Chondrocyte (in vitro differentiated cells): ENCODE results near the gene SMDT1. TPM values are rescaled to one million over a fixed set of nuclear protein-coding genes. Genes with fewer than 3 reads are reported as not detected.
A peak's percentile ranks its signal among the peaks of the same experiment; 100 is the strongest.

Source experiments
- DNase-seq: peaks from one replicate; pipeline ENCODE4 v3.0.0; 2021; ENCODE audit warnings: mixed read lengths, low spot score
- H3K27ac Mint-ChIP-seq: one replicate; pipeline ENCODE4 v1.8.0; 2021; ENCODE audit warnings: mild to moderate bottlenecking, moderate library complexity, mixed read lengths; ENCODE audit not compliant: unreplicated experiment
- H3K27me3 Mint-ChIP-seq: 2 replicates; pipeline ENCODE4 v1.8.0; 2021; ENCODE audit warnings: low read depth, mixed read lengths
- H3K36me3 Mint-ChIP-seq: 2 replicates; pipeline ENCODE4 v1.8.0; 2021; ENCODE audit warnings: low read depth, mixed read lengths
- H3K4me1 Mint-ChIP-seq: 2 replicates; pipeline ENCODE4 v1.8.0; 2021; ENCODE audit warnings: low read depth, mild to moderate bottlenecking, mixed read lengths
- H3K4me3 Mint-ChIP-seq: one replicate; pipeline ENCODE4 v1.8.0; 2021; ENCODE audit warnings: mild to moderate bottlenecking, moderate library complexity, mixed read lengths; ENCODE audit not compliant: unreplicated experiment
- H3K9me3 Mint-ChIP-seq: 2 replicates; pipeline ENCODE4 v1.8.0; 2021; ENCODE audit warnings: low read depth, mixed read lengths
- CTCF ChIP-seq: fragments of 200-600 bp; sonication (generic); IDR thresholded peaks from 2 replicates; pipeline ENCODE4 v1.5.0; 2021; ENCODE audit warnings: antibody characterized with exemption, mild to moderate bottlenecking, moderate library complexity
- total RNA-seq: library from RNA; stranded (reverse); gene quantifications from 3 replicates; pipeline ENCODE4 v1.2.1, GENCODE V29; 2021

Gene SMDT1
- total RNA-seq, 1 donor from 2014 or later, result 55.0 TPM

- H3K4me3 Mint-ChIP-seq, result no peak overlapping the region
- H3K27ac Mint-ChIP-seq, result no peak overlapping the region
- no peaks in the 10 kb centered on the region for H3K4me1 Mint-ChIP-seq
- DNase-seq, result peak; percentile 40
- no peaks in the 10 kb centered on the region for H3K27me3 Mint-ChIP-seq
- peaks cover 21% of the 10 kb centered on the region for H3K9me3 Mint-ChIP-seq
- H3K36me3 Mint-ChIP-seq, result peaks cover 29% of the 10 kb centered on the region
- TF ChIP-seq CTCF, result no peak
Measured at GRCh38 chr22:42061041-42061440, 18.5 kb upstream of the SMDT1 start.

GRCh38 chr22:42062506-42063170, 16.9 kb upstream of the SMDT1 start:
- no peak overlapping the region for H3K4me3 Mint-ChIP-seq
- no peak overlapping the region for H3K27ac Mint-ChIP-seq
- H3K4me1 Mint-ChIP-seq, result no peaks in the 10 kb centered on the region
- no peaks in the 10 kb centered on the region for H3K27me3 Mint-ChIP-seq
- peak; percentile 48 for DNase-seq
- H3K9me3 Mint-ChIP-seq, result peaks cover 7% of the 10 kb centered on the region
- H3K36me3 Mint-ChIP-seq, result peaks cover 25% of the 10 kb centered on the region
- TF ChIP-seq CTCF, result no peak

DNA sequence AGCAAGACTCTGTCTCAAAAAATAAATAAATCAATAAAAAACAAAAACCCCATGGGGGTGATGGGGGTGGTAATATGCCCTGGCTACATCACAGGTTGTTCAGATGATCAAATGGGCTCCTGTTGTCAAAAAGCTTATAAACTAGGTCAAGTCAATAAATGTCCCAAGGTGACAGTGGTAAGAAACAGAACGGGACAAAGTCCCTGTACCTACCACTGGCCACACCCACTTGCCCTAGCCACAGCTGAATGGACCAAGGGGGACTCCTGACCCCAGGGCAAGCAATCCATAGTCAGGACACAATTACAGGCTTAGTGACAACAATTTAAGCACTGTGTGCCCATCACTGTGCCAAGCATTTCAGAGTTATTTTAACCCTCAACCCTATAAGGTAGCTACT, 14.9 kb upstream of the SMDT1 start:
- Mint-ChIP-seq H3K27ac (no peak overlapping the region), H3K27me3 (no peaks in the 10 kb centered on the region), H3K4me1 (no peaks in the 10 kb centered on the region), H3K4me3 (no peak overlapping the region), H3K9me3 (no peaks in the 10 kb centered on the region), H3K36me3 (peaks cover 18% of the 10 kb centered on the region)
- DNase-seq, result peak; percentile 8
- no peak for TF ChIP-seq CTCF

DNA sequence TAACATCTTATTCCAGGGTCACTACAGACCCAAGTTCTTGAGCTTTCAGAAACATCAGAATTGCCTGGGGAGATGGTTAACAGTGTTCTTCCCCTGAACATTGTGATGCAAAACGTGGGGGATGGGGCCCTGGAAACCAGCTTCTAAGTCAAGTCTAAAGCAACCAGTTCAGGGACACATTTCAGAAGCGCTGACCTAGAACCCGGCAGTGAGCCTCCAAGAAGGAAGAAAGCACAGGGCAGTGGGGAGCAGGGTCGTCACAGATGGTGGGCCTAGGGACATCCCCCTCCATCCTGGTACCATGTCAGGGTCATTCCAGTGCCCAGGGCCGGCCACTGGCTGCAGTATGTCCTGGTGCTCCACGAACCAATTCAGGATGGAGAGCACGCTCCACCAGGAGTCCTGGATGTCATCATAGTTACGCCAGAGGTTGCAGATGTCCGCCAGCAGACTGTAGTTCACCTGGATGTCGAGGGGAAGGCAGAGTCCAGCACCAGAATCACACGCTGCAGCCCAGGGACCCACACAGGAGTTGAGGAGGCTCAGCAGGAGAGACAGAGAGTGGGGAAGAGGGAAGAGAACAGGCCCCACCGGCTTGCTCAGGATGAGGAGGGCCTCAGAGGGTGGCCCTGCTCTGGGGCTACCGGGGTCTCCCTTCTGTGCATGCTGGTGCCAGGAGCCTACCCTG, 13.9 kb upstream of the SMDT1 start:
- H3K4me3 Mint-ChIP-seq, result no peak overlapping the region
- peak; percentile 66 for DNase-seq
- H3K4me1 Mint-ChIP-seq, result peaks cover 8% of the 10 kb centered on the region
- TF ChIP-seq CTCF, result no peak
- peaks cover 13% of the 10 kb centered on the region for H3K36me3 Mint-ChIP-seq
- H3K27me3 Mint-ChIP-seq, result no peaks in the 10 kb centered on the region
- H3K27ac Mint-ChIP-seq, result no peak overlapping the region
- H3K9me3 Mint-ChIP-seq, result no peaks in the 10 kb centered on the region

- Mint-ChIP-seq H3K36me3 (peaks cover 13% of the 10 kb centered on the region), H3K4me3 (no peak overlapping the region), H3K4me1 (peaks cover 13% of the 10 kb centered on the region), H3K27me3 (no peaks in the 10 kb centered on the region), H3K9me3 (no peaks in the 10 kb centered on the region), H3K27ac (no peak overlapping the region)
- DNase-seq, result peak; percentile 68
- TF ChIP-seq CTCF, result no peak
Measured at GRCh38 chr22:42066126-42066761, 13.3 kb upstream of the SMDT1 start.
